Activated CD4-positive, alpha-beta T cell treated with anti-CD3 and anti-CD28 coated beads, Interleukin-2, amount 50 U/mL, for 16 hours (primary cell): ENCODE measurements around the gene SIPA1L3.

Experiments used
- DNase-seq: peaks from one replicate; pipeline ENCODE4 v3.0.0-alpha.2; 2020

The SIPA1L3 gene

GRCh38 chr19:37947778-37948177 lies 40.8 kb downstream of the SIPA1L3 start:
- DNase-seq = no peak

- no peak for DNase-seq
Observed at GRCh38 chr19:37948362-37948761, 41.4 kb downstream of the SIPA1L3 start.

- no peak for DNase-seq
Observed at GRCh38 chr19:37950471-37951175, 43.6 kb downstream of the SIPA1L3 start.

GRCh38 chr19:37951816-37952210 lies 44.8 kb downstream of the SIPA1L3 start:
- DNase-seq = no peak

GRCh38 chr19:37953171-37953917 lies 46.3 kb downstream of the SIPA1L3 start:
- no peak for DNase-seq

GRCh38 chr19:37953918-37954303 lies 46.9 kb downstream of the SIPA1L3 start:
- DNase-seq = no peak

GRCh38 chr19:37954421-37954874 lies 47.4 kb downstream of the SIPA1L3 start:
- no peak for DNase-seq

GRCh38 chr19:37955986-37956385 lies 49.0 kb downstream of the SIPA1L3 start:
- DNase-seq = no peak

GRCh38 chr19:37957176-37957575 lies 50.2 kb downstream of the SIPA1L3 start:
- no peak for DNase-seq

- no peak for DNase-seq
Observed at GRCh38 chr19:37959665-37960114, 52.7 kb downstream of the SIPA1L3 start.

- DNase-seq = no peak
Observed at GRCh38 chr19:37961198-37961597, 54.2 kb downstream of the SIPA1L3 start.

- DNase-seq = no peak
Observed at GRCh38 chr19:37963190-37963936, 56.4 kb downstream of the SIPA1L3 start.

GRCh38 chr19:37964109-37964508 lies 57.1 kb downstream of the SIPA1L3 start:
- no peak for DNase-seq

- no peak for DNase-seq
Observed at GRCh38 chr19:37966211-37966661, 59.2 kb downstream of the SIPA1L3 start.

- DNase-seq = no peak
Observed at GRCh38 chr19:37966662-37967231, 59.7 kb downstream of the SIPA1L3 start.

- DNase-seq = no peak
Observed at GRCh38 chr19:37969695-37970094, 62.7 kb downstream of the SIPA1L3 start.

- no peak for DNase-seq
Observed at GRCh38 chr19:37970699-37971098, 63.7 kb downstream of the SIPA1L3 start.

GRCh38 chr19:37972803-37973202 lies 65.8 kb downstream of the SIPA1L3 start:
- no peak for DNase-seq

- DNase-seq = no peak
Observed at GRCh38 chr19:37973666-37974065, 66.7 kb downstream of the SIPA1L3 start.

- no peak for DNase-seq
Observed at GRCh38 chr19:37975071-37975470, 68.1 kb downstream of the SIPA1L3 start.

- DNase-seq = no peak
Observed at GRCh38 chr19:37975596-37976515, 68.8 kb downstream of the SIPA1L3 start.

- DNase-seq = no peak
Observed at GRCh38 chr19:37977391-37977790, 70.4 kb downstream of the SIPA1L3 start.
